Fibroblast of pulmonary artery (primary cell): ENCODE results near the gene CYP4F3.

Experiments used
- DNase-seq: peaks from one replicate; pipeline ENCODE4 v3.0.0-alpha.2; 2010; ENCODE audit warnings: low read depth
- H3K4me3 ChIP-seq: replicated peaks from 2 replicates; pipeline ENCODE4 v1.5.1; 2011; ENCODE audit warnings: low read depth, mild to moderate bottlenecking, control low read depth, low read length, moderate library complexity
- TF ChIP-seq, protein P1 (sequence below): IDR thresholded peaks from 2 replicates; pipeline ENCODE4 v1.5.1; 2011; ENCODE audit warnings: mild to moderate bottlenecking, control low read depth, low read length, inconsistent platforms; ENCODE audit errors: missing control alignments

Gene CYP4F3

DNA sequence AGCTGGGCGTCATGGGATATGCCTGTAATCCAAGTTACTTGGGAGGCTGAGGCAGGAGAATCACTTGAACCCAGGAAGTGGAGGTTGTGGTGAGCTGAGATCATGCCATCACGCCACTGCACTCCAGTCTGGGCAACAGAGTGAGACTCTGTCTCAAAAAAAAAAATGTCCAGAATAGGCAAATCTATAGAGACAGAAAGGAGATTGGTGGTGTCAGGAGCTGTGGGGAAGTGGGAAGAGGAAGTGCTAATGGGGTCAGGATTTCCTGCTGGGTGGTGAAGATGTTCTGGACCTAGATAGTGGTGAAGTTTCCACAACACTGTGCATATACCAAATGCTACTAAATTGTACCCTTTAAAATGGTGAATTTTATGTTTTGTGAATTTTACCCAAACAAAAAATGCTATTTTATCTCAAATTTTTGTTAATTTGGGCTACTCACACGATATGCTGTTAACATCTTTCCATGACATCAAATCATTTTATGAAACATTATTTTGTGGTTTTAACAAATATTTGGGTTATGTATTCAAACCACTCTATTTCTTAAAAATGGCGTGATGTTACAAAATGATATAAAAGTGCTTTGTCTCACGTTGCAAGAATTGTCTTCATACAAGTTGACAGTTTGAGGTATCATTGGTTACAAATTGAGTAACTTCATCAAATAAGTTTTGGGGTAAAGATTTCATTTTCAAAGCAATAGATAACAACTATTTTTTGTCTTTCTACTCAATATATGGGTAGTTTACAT, 7.4 kb upstream of the CYP4F3 start:
- no peak for DNase-seq
- no peak overlapping the region for H3K4me3 ChIP-seq
- TF ChIP-seq, protein P1, sequence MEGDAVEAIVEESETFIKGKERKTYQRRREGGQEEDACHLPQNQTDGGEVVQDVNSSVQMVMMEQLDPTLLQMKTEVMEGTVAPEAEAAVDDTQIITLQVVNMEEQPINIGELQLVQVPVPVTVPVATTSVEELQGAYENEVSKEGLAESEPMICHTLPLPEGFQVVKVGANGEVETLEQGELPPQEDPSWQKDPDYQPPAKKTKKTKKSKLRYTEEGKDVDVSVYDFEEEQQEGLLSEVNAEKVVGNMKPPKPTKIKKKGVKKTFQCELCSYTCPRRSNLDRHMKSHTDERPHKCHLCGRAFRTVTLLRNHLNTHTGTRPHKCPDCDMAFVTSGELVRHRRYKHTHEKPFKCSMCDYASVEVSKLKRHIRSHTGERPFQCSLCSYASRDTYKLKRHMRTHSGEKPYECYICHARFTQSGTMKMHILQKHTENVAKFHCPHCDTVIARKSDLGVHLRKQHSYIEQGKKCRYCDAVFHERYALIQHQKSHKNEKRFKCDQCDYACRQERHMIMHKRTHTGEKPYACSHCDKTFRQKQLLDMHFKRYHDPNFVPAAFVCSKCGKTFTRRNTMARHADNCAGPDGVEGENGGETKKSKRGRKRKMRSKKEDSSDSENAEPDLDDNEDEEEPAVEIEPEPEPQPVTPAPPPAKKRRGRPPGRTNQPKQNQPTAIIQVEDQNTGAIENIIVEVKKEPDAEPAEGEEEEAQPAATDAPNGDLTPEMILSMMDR: no peak

DNA sequence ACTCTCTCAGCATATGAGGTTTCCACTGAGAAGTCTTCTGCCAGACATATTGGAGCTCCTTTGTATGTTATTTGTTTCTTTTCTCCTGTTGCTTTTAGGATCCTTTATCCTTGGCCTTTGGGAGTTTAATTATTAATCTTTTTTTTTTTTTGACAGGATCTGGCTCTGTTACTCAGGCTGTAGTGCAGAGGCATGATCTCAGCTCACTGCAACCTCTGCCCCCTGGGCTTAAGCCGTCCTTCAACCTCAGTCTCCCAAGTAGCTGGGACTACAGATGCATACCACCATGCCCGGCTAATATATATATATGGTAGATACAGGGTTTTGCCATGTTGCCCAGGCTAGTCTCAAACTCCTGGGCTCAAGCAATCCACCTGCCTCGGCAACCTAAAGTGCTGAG, 6.6 kb upstream of the CYP4F3 start:
- no peak for DNase-seq
- TF ChIP-seq, protein P1: no peak
- H3K4me3 ChIP-seq: no peak overlapping the region

DNA sequence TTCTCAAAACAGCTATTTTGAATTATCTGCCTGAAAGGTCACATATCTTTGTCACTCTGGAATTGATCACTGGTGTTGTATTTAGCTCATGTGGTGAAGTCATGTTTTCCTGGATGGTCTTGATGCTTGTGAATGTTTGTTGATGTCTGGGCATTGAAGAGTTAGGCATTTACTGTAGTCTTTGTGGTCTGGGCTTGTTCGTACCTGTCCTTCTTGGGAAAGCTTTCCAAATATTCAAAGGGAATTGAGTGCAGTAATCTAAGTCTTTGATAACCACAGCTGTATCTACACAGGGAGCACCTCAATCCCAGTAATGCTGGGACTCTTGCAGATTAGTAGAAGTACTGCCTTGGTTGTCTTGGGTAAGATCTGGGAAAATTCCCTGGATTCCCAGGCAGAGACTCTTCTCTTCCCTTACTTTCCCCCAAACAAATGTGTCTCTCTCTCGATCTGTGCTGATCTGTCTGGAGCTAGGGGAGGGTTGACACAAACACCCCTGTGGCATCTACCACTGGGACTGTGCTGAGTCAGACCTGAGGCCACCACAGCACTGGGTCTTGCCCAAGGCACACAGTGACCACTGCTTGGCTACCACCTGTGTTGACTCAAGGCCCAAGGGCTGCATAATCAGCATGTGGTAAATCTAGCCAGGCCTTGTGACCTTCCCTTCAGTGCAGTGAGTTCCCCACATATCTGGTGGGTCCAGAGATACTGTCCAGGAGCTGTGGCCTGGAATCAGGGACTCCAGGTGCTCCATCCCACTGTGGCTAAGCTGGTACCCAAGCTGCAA, 5.5 kb upstream of the CYP4F3 start:
- DNase-seq: no peak
- no peak overlapping the region for H3K4me3 ChIP-seq
- TF ChIP-seq, protein P1: no peak

- TF ChIP-seq, protein P1: no peak
- DNase-seq: no peak
- no peak overlapping the region for H3K4me3 ChIP-seq
These were observed 4.7 kb upstream of the CYP4F3 start for GRCh38 chr19:15636026-15636425.

DNA sequence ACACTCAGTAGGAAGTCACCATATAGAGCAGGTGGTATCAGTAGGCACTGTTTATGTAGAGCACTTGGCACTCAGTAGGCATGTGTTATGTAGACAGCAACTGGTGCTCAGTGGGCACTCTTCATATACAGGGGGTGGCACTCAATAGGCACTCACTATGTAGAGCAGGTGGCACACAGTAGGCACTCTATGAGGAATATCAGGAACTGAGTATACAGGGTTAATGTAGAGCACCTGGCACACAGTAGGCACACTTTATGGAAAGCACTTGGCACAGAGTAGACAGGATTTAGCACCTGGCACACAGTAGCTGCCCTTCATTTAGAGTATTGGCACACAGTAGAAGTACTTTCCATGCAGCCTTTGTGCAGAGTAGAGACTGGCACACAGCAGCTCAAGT, 1.1 kb upstream of the CYP4F3 start:
- TF ChIP-seq, protein P1: no peak
- DNase-seq: no peak
- H3K4me3 ChIP-seq: no peak overlapping the region

GRCh38 chr19:15640904-15641597, 354 bp downstream of the CYP4F3 start:
- H3K4me3 ChIP-seq: no peak overlapping the region
- no peak for DNase-seq
- TF ChIP-seq, protein P1: no peak
